UCSD-AML1 (cell line): Measurements from ENCODE around the gene WDR49.

ENCODE experiments used
- DNase-seq: peaks from one replicate; lab custom pipeline; 2025; ENCODE audit not compliant: unreplicated experiment; lab: John Stamatoyannopoulos, UW

WDR49 gene

GRCh38 chr3:167491621-167492020, 162.1 kb downstream of the WDR49 start:
- no peak for DNase-seq

- no peak for DNase-seq
Measured at GRCh38 chr3:167489571-167489970, 164.2 kb downstream of the WDR49 start.

- DNase-seq: no peak
Measured at GRCh38 chr3:167487556-167487955, 166.2 kb downstream of the WDR49 start.

DNA sequence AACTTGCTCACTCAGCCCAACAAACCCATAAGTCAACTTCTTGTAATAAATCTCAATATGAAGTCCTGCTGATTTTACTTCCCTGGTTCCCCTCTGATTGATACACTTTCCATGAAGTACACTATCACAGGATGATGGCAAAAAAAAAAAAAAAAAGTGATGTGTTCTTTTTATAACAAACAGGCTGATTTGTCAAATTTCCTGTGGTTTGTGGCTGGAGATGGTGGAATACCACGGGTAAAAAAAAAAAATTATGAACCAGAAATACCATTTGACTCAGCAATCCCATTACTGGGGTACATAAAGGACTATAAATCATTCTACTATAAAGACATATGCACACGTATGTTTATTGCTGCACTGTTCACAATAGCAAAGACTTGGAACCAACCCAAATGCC, 169.2 kb downstream of the WDR49 start:
- DNase-seq: no peak

DNA sequence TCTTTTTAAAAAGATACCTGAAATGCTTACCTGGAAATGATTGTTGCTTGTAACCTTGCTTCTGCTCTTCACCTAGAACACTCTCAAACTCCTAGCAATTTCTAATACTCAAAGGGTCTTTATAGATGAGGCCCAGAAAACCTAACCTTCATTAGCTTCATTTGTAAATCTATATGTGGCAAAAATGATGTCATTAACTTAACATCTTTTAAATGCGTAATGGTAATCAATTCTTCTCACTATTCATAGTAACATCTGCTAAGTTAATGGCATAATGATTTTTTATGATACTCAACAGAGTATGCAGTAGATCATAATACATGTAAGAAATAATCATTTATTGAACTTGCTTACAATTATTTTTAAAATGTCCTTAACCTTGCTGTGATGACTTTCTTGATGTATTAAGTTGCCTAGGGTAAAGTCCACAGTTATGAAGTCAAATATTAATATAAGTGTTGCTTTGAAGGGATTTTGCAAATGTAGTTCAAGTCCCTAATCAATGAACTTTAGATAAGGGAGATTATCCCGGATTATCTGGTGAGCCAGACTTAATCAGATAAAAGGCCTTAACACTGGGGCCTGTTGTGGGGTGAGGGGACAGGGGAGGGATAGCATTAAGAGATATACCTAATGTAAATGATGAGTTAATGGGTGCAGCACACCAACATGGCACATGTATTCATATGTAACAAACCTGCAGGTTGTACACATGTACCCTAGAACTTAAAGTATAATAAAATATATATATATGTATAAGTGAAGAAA, 169.8 kb downstream of the WDR49 start:
- DNase-seq: no peak

- no peak for DNase-seq
Measured at GRCh38 chr3:167481164-167481563, 172.6 kb downstream of the WDR49 start.

DNA sequence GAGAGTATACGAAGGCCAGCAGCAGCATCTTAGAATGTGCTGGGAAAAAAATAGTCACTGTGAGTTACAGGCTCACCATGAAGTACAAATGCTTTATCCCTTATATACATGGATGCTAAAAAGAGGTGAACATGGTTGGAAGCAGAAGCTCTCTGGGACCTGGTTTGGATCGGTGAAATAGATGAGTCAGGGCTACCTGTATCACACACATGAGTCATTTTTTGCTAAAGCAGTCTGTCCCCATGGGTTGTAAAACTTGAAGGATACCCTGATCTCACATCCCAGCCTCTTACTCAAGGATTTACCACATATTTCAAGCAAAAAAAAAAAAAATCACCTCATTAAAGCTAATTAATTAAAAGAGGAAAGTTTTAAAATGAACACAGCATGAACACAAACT, 173.0 kb downstream of the WDR49 start:
- DNase-seq: no peak

DNA sequence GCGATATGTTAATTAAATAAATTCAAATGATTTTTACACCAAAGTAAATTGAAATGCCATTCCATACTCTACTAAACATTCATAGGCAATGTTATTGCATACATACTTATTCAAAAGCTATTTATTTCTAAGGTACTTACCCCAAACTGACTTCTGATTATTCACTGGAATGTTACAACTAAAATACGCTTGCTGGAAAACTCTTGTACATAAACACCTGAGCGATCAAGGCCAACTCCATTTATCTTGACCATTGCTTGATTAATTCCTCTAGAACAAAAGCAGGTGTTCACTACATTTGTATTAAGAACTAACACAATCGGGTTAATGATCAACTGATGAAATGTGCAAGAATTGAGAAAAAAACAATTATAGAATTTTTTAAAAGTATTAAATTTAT, 179.9 kb downstream of the WDR49 start, which contains the start of gene SERPINI2:
Gene SERPINI2, minus strand, starts transcription at position 180 of the 400 bp plus-strand sequence. CDS start 2,208 bp downstream, outside the sequence.
- no peak for DNase-seq

GRCh38 chr3:167469381-167469780, 184.4 kb downstream of the WDR49 start:
- no peak for DNase-seq

DNA sequence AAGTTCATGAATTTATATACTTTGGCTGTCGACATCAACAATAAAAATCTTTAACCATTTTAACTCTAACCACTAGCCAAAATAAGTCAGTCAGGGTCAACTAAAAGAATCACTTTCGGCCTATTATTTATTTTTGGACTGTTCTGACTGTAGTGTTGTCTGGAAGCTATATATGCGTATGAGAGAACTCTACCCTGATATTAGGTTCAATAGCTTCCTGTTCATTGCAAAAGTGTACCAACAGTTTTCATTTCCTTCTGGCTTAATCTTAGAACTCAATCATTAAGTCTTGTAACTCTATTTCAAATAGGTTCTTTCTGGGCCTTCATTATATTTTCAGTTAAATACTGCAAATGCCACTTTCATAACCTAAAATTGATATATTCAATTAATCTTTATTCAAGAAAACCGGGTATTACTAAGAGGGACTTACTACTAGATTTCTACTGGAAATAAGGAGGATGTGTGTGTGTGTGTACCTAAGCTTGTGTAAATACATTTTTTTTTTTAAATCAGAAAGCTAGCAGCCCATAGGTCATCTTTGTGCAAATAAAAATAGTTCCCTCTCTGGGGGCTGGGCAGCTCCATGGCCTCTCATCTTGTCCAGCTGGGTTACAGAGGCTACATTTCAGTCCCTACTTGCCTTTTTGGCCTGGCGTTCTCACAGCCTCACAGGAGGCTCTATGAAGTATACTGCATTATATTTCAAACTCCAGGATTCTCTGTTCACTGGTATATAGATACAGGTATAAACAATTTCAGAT, 185.7 kb downstream of the WDR49 start:
- no peak for DNase-seq

DNA sequence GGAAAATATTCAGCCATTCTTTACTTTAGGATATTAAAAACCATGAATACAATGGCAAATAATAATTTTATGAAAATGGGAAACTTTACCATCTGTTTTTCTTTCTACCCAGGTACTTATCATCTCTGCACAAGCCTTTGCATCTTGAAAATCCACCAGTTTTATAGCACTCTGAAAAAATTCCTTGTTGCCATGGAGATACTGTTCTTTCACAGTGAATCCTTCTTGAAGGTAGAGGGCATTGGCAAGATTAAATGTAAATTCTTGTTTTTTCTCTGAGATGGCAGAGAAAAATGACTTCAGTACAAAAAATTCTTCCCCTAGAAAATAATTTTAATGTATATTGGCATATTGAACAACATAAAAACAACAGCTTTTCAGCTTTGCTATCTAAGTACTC, 186.8 kb downstream of the WDR49 start:
- no peak for DNase-seq

DNA sequence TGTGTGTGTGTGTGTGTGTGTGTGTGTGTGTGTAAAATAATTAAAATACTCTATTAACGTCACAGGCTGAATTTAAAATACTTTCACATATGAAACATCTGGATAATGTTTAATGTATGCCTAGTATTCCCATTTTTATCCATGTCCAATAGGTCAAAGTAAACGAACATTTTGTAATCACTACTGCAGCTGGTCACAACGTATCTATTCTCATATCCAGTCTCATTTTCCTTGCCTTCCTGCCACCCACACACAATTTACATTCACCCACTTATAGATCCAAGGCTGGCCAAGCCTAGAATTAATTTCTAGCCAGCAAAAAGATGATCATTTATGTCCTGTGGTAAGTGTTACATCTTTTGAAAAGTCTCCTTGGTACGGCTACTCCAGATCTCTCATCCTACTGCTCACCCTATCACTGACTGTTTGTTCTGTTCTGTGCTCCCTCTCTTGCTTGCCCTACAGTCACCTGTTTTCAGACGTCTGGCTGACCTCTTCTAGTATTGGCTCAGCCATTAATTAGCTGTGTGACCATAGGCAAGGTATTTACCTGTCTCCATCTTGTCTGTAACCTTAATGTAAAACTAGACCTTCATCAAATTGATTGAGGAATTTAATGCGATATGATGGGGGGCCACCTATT, 197.5 kb downstream of the WDR49 start:
- no peak for DNase-seq

- DNase-seq: no peak
Measured at GRCh38 chr3:167453815-167454214, 199.9 kb downstream of the WDR49 start.

GRCh38 chr3:167451282-167451681, 202.5 kb downstream of the WDR49 start:
- no peak for DNase-seq

GRCh38 chr3:167450675-167451074, 203.1 kb downstream of the WDR49 start:
- no peak for DNase-seq

- no peak for DNase-seq
Measured at GRCh38 chr3:167450195-167450594, 203.5 kb downstream of the WDR49 start.

- DNase-seq: no peak
Measured at GRCh38 chr3:167445491-167445890, 208.3 kb downstream of the WDR49 start.

DNA sequence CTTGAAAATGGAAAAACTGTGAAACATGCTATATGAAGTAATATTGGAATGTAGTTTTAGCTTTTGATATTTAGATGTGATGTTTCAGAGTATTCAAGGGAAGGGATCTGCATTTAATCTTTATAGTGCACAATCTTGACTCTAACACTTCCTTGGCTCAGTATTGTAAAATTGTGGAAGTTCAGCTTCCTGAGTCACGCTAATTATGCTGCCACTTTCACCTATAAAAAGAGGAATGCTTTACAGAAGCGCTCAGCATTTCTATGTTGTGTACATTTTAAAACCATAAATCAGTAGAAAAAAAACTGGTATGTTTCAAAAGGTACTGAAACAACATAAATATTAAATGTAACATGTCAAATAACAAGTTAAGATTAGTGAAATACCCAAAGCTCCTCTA, 212.5 kb downstream of the WDR49 start:
- no peak for DNase-seq

GRCh38 chr3:167437428-167438139, 216.2 kb downstream of the WDR49 start:
- DNase-seq: no peak
